Panc1 (cell line): ENCODE measurements around the gene ANO9.
A peak's percentile ranks its signal among the peaks of the same experiment; 100 is the strongest.

Experiments
- POLR2AphosphoS5 ChIP-seq: IDR thresholded peaks from 2 replicates; pipeline ENCODE4 v1.6.1; 2012; ENCODE audit warnings: mild to moderate bottlenecking, low read depth, low read length, moderate library complexity
- SIN3A ChIP-seq: IDR thresholded peaks from 2 replicates; pipeline ENCODE4 v1.6.1; 2012; ENCODE audit warnings: low read depth, mild to moderate bottlenecking, low read length, moderate library complexity, borderline replicate concordance; ENCODE audit not compliant: insufficient read depth
- TCF7L2 ChIP-seq: IDR thresholded peaks from 2 replicates; pipeline ENCODE4 v1.6.1; 2011; ENCODE audit warnings: mild to moderate bottlenecking, low read depth, low read length, inconsistent platforms
- TF ChIP-seq, protein P1 (sequence below): fragments of 450-650 bp; IDR thresholded peaks from 2 replicates; pipeline ENCODE4 v1.5.1; 2017; ENCODE audit warnings: mild to moderate bottlenecking
- TF ChIP-seq, protein P2 (sequence below), 2 experiments: IDR thresholded peaks; 2 replicates each; pipeline ENCODE4 v1.6.1; 2011 to 2012; ENCODE audit warnings: low read depth in 2 of 2, control low read depth in 1 of 2, low read length in 1 of 2, mild to moderate bottlenecking in 1 of 2, moderate library complexity in 1 of 2; ENCODE audit not compliant: insufficient read depth in 1 of 2

DNA sequence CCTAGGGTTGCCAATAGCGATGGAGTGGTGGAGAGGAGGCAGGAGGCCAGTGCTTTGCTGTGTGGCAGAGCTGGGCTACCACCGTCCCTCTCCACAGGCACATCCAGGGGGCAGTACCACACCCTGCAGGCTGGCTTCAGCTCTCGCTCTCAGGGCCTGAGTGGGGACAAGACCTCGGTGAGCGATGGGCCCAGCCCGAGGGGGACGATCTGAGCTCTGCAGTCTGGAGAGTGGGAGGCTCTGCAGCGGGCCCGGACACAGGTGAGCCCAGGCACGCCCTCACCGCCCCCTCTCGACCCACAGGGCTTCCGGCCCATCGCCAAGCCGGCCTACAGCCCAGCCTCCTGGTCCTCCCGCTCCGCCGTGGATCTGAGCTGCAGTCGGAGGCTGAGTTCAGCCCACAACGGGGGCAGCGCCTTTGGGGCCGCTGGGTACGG is 45.3 kb downstream of the ANO9 start:
- no peak for TF ChIP-seq POLR2AphosphoS5
- TF ChIP-seq, protein P1, sequence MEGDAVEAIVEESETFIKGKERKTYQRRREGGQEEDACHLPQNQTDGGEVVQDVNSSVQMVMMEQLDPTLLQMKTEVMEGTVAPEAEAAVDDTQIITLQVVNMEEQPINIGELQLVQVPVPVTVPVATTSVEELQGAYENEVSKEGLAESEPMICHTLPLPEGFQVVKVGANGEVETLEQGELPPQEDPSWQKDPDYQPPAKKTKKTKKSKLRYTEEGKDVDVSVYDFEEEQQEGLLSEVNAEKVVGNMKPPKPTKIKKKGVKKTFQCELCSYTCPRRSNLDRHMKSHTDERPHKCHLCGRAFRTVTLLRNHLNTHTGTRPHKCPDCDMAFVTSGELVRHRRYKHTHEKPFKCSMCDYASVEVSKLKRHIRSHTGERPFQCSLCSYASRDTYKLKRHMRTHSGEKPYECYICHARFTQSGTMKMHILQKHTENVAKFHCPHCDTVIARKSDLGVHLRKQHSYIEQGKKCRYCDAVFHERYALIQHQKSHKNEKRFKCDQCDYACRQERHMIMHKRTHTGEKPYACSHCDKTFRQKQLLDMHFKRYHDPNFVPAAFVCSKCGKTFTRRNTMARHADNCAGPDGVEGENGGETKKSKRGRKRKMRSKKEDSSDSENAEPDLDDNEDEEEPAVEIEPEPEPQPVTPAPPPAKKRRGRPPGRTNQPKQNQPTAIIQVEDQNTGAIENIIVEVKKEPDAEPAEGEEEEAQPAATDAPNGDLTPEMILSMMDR: peak; percentile 76
- TF ChIP-seq, protein P2, sequence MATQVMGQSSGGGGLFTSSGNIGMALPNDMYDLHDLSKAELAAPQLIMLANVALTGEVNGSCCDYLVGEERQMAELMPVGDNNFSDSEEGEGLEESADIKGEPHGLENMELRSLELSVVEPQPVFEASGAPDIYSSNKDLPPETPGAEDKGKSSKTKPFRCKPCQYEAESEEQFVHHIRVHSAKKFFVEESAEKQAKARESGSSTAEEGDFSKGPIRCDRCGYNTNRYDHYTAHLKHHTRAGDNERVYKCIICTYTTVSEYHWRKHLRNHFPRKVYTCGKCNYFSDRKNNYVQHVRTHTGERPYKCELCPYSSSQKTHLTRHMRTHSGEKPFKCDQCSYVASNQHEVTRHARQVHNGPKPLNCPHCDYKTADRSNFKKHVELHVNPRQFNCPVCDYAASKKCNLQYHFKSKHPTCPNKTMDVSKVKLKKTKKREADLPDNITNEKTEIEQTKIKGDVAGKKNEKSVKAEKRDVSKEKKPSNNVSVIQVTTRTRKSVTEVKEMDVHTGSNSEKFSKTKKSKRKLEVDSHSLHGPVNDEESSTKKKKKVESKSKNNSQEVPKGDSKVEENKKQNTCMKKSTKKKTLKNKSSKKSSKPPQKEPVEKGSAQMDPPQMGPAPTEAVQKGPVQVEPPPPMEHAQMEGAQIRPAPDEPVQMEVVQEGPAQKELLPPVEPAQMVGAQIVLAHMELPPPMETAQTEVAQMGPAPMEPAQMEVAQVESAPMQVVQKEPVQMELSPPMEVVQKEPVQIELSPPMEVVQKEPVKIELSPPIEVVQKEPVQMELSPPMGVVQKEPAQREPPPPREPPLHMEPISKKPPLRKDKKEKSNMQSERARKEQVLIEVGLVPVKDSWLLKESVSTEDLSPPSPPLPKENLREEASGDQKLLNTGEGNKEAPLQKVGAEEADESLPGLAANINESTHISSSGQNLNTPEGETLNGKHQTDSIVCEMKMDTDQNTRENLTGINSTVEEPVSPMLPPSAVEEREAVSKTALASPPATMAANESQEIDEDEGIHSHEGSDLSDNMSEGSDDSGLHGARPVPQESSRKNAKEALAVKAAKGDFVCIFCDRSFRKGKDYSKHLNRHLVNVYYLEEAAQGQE (IDR thresholded peaks at IDR 0.05; ENCODE audit: insufficient read depth in 1 of 2, low read depth in 2 of 2, low read length in 1 of 2): 0 out of 4 replicates have a peak, but pooled peaks of 1 of the 2 experiments have one; percentile 9
- TF ChIP-seq SIN3A: no peak
- TF ChIP-seq TCF7L2: no peak
